Activated gamma-delta T cell treated with anti-CD3 and anti-CD28 coated beads, Interleukin-2, amount 50 U/mL, for 16 hours (primary cell): ENCODE data around the gene SMR3A.

Experiments
- DNase-seq: peaks from one replicate; pipeline ENCODE4 v3.0.0-alpha.2; 2020; ENCODE audit warnings: low read depth

SMR3A gene

DNA sequence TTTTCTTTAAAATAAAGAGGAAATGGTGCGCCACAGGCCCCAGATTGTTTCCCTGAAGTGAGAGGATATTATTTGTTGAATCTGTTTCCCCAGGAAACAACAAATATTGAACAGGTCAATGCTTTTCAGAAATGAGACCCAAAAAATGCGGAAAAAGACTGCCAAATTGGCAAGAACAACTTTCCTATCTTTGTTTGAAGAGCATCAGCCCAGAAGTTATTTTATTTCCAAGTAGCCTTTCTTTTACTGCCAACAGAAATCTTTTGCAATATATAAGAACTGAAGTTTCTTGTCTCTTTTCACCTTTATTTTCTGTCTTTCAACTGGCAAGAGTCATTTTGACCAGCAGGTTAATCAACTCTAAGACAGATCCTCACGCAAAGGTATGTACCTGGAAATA lies at the start of gene SMR3A:
Gene SMR3A, plus strand, starts transcription at position 301 of the 400 bp plus-strand sequence. CDS start 1,356 bp downstream, outside the sequence.
- DNase-seq: no peak

DNA sequence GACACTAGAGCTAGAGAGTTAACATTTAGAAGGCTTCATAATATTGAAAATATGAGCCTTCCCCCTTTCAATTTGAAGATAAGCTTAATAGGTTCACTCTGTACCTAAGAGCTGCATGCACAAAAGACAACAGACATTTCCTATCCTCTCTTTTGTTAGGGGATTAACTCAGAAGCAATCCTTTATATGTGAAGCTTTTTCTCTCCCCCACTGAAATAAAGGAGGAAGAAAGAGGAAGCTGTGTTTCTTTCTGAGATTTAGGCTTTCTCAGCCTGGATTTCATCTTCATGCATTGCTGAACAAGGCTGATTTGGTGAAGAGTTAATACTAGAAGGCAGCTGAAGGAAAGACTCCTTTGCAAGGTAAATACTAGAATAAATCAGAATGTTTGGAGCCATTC lies 46.8 kb upstream of the SMR3A start:
- no peak for DNase-seq

DNA sequence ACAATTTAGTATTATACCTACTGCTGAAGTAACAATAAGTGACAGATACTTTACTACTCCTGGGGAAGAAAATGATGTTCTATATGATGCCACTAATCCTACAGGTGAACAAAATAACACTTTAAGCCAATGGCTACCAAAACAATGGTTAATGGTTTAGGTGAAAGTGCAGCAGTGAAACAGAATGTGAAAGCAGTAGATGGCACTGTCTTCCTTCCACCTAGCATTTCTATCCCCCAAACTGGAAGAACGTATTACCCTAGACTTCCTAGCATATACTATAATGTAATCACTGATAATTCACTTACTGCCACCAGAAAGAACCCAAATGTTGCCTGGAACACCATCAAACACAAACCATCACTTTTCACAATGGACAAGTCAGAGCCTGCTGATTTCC lies 44.6 kb upstream of the SMR3A start:
- no peak for DNase-seq

DNA sequence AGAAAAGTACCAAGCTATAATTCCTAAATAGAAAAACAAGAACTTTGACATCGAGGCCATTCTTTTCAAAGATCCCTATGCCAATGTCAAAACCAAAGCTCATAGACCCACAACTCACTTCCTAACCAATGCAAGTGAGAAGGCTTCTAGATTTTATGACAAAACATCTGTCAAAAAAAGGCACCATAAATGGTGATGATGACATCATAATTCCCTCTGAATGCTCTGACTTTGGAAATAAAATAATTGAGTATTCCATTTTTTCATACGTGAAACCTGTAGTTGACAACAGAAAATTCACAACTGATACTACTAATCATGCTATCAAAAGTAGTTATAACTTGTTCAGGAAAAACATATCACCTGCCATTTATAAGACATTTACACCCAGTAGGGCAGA lies 34.5 kb upstream of the SMR3A start:
- no peak for DNase-seq

DNA sequence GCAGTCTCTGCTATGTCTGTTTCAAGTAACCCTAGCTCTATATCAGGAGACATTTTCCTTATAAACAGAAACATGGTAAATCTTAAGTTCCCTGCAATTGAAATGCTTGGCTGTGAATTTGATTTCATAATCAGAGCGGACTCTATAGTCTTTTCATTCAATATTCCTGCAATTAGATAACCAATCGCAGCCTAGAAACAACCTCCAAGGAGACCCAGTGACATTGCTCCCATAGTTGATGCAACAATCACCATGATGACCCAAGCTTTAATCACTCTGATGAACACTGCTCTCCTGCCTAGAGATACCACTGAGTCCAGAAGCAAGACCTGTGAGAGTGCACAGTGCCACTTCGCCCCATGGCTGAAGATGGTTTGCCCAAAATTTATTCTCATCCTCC lies 25.9 kb upstream of the SMR3A start, which contains the start of gene CABS1:
Gene CABS1, plus strand, starts transcription at position 301 of the 400 bp plus-strand sequence. Its CDS starts 59 bp downstream, at position 360.
- no peak for DNase-seq

DNA sequence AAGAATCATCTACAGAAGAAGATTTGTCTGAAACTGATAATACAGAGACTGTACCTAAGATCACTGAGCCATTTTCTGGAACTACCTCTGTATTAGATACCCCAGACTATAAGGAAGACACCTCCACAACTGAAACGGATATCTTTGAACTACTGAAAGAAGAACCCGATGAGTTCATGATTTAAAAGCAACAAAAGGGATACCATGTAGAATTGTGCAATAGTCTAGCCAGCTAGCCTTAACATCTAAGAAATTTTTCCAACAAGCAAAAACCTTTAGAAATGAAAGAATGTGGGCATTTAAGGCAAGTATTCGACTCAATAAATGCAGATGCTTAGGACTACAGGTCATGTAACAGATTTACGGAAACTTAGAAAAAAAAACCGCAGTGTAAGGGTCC lies 24.5 kb upstream of the SMR3A start:
- no peak for DNase-seq

DNA sequence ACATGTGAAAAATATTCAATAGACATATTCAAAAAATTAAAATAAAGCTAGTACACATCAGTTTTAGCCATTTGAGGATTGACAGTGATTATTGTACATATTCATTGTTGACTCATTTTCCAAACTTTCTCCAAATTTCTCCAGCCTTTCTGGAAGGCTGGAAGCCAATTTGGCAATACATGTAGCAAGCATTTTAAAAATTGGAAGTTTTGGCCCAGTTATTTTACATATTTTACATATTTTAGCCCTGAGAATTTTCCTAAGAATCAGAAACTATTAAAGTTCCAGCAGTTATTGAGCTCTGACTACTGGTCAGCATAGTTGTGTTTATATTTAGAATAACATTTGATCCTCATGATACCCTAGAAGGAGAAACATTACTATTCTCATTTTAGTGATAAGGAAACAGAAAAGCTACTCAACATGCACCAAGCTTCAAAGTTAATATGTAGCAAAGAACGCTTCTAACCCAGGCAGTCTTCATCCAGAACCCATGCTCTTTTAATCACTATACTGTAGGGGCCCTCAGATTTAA lies 22.6 kb upstream of the SMR3A start:
- no peak for DNase-seq

DNA sequence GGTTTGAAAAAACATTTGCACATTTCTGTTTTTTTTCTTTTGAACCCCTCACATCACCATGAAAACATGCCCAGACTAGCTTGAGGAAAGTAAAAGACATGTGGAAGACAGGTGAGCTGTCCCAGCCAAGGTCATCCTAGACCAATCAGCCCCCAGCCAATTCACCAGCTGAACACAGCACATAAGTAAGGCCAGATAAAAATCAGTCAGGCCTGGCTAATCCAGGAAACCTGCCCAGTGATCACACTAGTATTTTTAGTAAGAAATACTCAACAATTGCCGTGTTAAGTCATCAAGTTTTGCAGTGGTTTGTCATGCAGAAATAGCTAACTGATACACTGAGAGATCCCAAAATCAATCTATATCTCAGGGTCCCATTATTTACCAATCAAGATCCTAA lies 4.4 kb upstream of the SMR3A start:
- no peak for DNase-seq

DNA sequence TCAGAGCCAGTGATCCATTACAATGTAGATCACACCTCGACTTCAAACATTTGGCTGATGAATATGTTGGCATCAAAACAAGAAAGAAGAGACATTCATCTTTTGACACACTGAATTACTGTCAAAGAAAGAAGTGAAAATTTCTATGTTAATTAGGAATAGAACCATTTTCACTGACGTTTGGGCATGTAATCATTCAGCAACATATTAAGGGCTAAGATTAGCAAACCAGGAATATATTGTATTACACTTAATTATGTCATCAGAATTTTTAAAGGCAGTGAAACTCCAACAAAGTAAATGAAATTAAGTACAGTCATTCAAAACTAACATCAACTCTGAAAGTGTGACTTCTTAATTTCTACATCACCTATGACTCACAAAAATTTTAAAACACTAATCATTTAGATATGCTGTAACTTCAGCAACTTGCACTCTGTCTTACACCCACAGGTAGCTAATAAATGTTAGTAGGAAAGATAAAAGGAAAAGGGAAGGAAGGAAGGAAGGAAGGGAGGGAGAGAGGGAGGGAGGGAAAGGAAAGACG lies 1.4 kb upstream of the SMR3A start:
- DNase-seq: no peak

DNA sequence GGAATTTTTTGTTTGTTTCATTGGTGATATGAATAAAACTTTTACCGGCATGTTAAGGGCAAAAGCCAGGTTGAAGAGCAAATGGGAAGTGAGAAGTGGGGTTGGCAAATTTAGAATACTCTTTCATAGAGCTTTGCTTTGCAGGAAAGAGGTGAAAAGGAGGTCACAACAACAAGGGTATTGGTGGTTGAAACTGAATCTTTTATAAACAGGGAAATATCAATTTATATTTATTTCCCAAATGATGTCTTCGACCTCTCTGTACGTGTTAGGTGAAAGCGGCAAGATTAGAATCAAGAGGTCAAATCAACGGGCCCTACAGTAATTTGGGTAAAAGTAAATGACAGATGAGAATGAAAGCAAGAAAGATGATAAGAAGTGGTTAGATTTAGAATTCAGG lies 3.4 kb downstream of the SMR3A start:
- DNase-seq: no peak

DNA sequence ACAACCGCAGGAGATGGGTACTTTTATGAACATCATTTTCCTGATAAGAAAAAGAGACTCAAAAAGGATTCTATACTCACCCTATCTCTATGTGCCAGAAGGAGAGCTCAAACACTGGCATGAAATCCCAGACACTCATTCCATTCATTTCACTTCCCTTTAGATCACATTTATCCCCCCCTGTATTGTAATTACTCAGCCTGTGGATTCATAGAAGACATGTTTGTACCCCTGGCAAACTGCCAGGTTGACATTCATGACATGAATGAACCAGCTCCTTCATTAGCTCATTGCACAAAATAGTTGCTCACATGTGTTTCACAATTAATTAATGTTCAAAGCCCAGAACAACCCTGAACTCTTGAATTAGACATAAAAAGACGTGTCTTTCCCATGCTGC lies 4.9 kb downstream of the SMR3A start:
- no peak for DNase-seq

DNA sequence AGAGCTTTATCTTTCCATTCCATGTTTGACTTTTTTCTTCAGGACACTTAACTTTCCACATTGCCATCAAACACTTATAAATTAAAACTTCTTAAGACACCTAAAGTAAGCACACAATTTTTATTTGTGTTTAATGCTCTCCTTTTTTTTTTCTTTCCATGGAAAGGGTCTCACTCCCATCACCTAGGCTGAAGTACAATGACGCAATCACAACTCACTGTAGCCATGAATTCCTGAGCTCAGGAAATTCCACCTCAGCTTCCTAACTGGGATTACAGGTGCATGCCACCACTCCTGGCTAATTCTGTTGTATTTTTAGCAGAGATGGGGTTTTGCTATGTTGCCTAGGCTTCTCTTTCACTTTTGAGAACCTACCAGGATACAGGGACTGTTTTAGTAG lies 7.3 kb downstream of the SMR3A start:
- no peak for DNase-seq

DNA sequence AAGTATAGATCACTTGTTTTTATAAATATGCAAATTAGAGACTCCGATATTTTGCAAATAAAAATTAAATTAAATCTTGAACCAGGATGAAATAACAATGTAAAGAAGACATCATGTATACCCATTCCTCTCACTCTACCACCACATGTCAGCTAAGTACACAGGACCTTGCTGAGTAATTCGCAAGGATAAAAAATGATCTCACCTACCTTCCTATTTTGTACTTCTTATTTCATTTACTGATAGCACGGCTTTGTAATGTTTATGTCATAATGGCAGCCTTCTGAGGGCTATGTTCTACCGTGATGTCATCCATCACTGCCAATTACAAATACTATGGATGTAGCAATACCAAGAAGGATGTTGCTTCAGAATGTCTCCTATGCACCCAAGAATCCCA lies 11.4 kb downstream of the SMR3A start:
- DNase-seq: no peak

DNA sequence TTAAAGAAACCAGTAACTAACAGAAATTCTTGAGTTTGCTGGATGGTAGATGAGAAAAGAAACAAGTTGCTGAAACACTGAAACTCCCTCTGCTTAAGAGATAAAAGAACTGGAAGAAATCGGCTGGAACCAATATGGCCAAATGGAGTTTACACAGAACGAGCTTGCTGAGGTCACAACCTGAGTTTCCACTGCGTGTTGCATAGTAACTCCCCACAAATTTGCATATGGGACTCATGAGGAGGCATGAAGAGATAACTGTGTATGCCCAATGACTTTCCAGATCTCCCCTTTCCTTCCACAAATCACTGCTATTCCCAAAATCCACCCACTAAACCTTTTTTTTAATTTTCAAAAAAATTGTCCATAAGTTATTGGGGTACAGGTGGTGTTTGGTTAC lies 12.2 kb downstream of the SMR3A start:
- no peak for DNase-seq

DNA sequence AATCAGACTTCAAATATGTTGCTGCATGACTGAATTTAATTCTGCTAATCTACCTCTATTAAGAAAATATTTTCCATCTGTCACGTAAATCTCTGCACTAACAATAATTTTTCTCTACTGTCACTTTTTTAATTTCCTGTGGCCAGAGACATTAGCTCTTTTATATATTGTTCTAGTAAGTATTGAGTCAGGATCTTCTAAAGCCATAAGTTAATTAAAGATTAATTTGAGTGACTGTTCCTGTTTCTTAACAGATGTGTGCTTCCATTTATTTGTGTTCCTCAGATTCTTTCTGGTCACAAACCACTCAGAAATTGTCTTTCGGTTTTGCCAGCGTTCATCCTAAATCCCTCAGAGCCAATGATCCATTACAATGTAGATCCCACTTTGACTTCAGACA lies 20.0 kb downstream of the SMR3A start:
- DNase-seq: no peak

DNA sequence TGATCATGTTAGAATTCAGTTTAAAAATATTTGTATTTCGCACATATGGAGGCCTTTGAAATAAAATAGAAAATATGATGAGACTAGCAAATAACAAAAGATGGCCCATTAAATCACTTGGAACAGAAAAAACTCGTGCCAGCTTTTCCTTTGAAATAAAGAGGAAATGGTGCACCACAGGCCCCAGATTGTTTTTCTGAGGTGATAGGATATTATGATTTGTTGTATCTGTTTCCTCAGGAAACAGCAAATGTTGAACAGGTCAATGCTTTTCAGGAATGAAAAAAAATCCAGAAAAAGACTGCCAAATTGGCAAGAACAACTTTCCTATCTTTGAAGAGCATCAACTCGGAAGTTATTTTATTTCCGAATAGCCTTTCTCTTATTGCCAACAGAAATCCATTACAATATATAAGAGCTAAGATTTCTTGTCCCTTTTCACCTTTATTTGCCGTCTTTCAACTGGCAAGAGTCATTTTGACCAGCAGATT lies 22.2 kb downstream of the SMR3A start, which contains the start of gene SMR3B:
Gene SMR3B, plus strand, starts transcription at position 441 of the 491 bp plus-strand sequence. CDS start 1,380 bp downstream, outside the sequence.
- no peak for DNase-seq

DNA sequence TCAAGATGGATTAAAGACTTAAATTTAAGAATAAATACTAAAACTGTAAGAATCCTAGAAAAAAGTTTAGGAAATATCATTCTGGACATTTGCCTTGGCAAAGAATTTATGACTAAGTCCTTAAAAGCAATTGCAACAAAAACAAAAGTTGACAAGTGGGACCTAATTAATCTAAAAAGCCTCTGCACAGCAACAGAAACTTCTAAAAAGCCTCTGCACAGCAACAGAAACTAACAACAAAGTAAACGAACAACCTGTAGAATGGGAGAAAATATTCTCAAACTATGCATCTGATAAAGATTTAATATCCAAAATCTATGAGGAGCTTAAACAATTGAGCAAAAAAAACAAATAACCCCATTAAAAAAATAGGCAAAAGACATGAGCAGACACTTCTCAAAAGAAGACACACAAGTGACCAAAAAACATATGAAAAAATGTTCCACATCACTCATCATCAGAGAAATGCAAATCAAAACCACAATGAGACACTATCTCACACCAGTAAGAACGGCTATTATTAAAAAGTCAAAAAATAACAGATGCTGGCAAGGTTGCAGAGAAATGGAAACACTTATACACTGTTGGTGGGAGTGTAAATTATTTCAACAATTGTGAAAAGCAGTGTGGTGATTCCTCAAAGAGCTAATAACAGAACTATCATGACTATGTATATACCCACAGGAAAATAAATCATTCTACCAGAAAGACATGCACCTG lies 31.7 kb downstream of the SMR3A start:
- no peak for DNase-seq

DNA sequence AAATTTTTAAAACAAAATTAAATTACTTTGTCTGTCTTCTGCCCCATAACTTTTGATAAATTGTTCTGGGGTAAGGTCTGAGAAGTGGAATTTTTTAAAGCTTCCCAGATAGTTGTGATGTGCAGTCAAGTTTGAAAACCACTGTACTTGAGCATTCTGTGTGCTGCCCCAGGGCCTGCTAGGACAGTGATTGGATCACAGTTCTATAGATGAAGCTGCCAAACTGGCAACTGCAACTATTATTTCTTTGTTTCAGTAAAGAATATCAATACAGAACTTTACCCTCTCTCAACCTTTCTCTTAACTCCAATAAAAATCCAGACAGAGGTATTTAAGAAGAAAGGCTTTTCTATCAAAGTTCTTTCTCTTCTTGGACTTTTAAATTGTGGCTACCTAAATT lies 37.0 kb downstream of the SMR3A start, which contains the start of gene OPRPN:
Gene OPRPN, plus strand, starts transcription at position 361 of the 400 bp plus-strand sequence. CDS start 1,346 bp downstream, outside the sequence.
- DNase-seq: no peak

DNA sequence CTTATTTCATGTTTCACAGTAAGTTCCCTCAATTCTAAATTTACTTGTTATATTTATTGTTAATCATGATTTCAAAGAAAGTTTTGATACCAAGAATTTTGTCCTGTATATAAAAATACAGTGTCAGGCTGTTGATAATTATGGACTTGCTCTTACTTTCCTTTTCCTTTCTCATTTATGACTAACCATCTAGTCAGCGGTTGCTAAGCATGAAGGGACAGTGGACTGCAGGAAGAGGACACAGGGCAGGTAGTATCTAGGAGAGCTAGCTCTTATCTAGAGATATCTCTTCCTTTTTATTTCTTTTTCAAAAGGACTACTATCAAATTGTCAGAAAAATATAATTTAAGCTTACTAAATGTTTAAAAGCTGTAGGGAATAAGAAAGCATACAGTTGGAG lies 38.8 kb downstream of the SMR3A start:
- DNase-seq: no peak

DNA sequence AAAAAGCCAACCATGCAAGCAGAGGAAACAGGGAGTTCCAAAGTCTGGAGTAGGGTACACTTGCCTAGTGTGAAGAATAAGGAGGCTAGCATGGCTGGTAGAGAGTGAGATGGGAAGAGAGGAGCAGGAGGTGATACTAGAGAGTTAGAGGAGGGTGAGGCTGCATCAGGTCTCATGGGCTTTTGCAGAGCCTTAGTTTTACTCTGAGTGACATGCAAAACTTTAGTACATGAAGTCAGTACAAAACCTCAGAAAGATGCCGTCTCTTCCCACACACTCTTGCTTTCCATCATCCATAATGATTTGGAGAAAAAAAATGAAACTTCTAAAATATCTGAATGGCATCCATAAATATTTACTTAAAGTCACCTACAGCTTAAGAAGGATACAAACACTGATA lies 42.2 kb downstream of the SMR3A start:
- no peak for DNase-seq

DNA sequence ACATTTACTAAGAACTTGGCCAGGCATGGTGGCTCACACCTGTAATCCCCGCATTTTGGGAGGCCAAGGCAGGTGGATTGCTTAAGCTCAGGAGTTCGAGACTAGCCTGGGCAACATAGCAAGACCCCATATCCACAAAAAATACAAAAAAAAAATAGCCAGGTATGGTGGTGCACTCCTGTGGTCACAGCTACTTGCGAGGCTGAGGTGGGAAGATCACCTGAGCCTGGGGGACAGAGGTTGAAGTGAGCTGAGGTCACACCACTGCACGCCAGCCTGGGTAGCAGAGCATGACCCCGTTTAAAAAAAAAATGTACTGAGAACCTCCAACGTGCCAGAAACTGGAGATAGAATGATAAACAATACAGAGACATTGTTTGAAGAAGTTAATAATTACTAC lies 45.2 kb downstream of the SMR3A start:
- DNase-seq: no peak
